Gastroesophageal sphincter (tissue), 4 donors: ENCODE results near the gene TBC1D19. TPM values are rescaled to one million over a fixed set of nuclear protein-coding genes. Genes with fewer than 3 reads are reported as not detected.

Source experiments
- ATAC-seq: fragments of 150-250 bp; one replicate; pipeline ENCODE4 v1.9.1; 2016; ENCODE audit warnings: mild to moderate bottlenecking, moderate library complexity
- H3K27ac ChIP-seq, 4 donors: fragments of 200-600 bp; sonication (generic) in 3 of 4; 1 replicate in 3 of 4; 2 replicates in 1 of 4; pipeline ENCODE4 v1.5.1; 2016 to 2019
- H3K27me3 ChIP-seq: fragments of 200-600 bp; sonication (generic); one replicate; pipeline ENCODE4 v1.5.1; 2019
- H3K36me3 ChIP-seq, 2 donors: fragments of 200-600 bp; sonication (generic); one replicate each; pipeline ENCODE4 v1.5.1; 2019; ENCODE audit warnings: control low read depth in 1 of 2
- H3K4me1 ChIP-seq, 3 donors: fragments of 200-600 bp; sonication (generic); 1 replicate in 2 of 3; 2 replicates in 1 of 3; pipeline ENCODE4 v1.5.1; 2016 to 2019; ENCODE audit warnings: control low read depth in 2 of 3
- H3K4me3 ChIP-seq, 2 donors: fragments of 200-600 bp; sonication (generic); one replicate each; pipeline ENCODE4 v1.5.1; 2019; ENCODE audit warnings: mild to moderate bottlenecking in 1 of 2, moderate library complexity in 1 of 2
- H3K9me3 ChIP-seq, 3 donors: fragments of 200-600 bp; sonication (generic); one replicate each; pipeline ENCODE4 v1.5.1; 2017 to 2019; ENCODE audit warnings: control low read depth in 2 of 3
- CTCF ChIP-seq, 4 experiments: fragments of 200-600 bp in 2 of 4; fragments of 450-650 bp in 2 of 4; sonication (generic) in 1 of 4; IDR thresholded peaks; one replicate each; pipeline ENCODE4 v1.5.1; 2017 to 2019; ENCODE audit warnings: antibody characterized with exemption in 4 of 4, mild to moderate bottlenecking in 2 of 4, moderate library complexity in 2 of 4
- EP300 ChIP-seq: sonication (generic); formaldehyde crosslinking; IDR thresholded peaks from one replicate; pipeline ENCODE4 v1.6.1; 2017; ENCODE audit warnings: antibody characterized with exemption, mild to moderate bottlenecking
- POLR2A ChIP-seq, 2 donors: fragments of 450-650 bp; IDR thresholded peaks; one replicate each; pipeline ENCODE4 v1.6.1; 2017; ENCODE audit warnings: antibody characterized with exemption in 2 of 2, mild to moderate bottlenecking in 2 of 2, moderate library complexity in 1 of 2
- POLR2AphosphoS5 ChIP-seq: sonication (generic); formaldehyde crosslinking; IDR thresholded peaks from one replicate; pipeline ENCODE4 v1.6.1; 2017; ENCODE audit warnings: antibody characterized with exemption
- WGBS, 2 donors: methylation state at CpG; one replicate each; pipeline ENCODE4 v1.1.5; 2018; ENCODE audit warnings: low coverage in 1 of 2; 5-methylcytosine and 5-hydroxymethylcytosine counted together
- total RNA-seq, 4 donors: library from RNA; depleted of rRNA; stranded (reverse); fragments of >200 nt; gene quantifications; one replicate each; pipeline ENCODE4 v1.1.0, GENCODE V29; 2016

Gene TBC1D19
- total RNA-seq, 4 donors from 2014 or later = 13.2 to 20.1 (median 15.9) TPM

GRCh38 chr4:26723216-26723615 lies 139.3 kb downstream of the TBC1D19 start:
- Histone ChIP-seq H3K36me3 (peaks cover 0 to 21% of the 10 kb centered on the region in 2 donors), H3K9me3 (no peaks in the 10 kb centered on the region), H3K4me1 (no peaks in the 10 kb centered on the region), H3K27me3 (no peaks in the 10 kb centered on the region), H3K4me3 (no peak overlapping the region), H3K27ac (no peak overlapping the region)
- no peak for ATAC-seq
- no peak for TF ChIP-seq POLR2A (IDR thresholded peaks at IDR 0.05)
- TF ChIP-seq POLR2AphosphoS5 = no peak
- no peak for TF ChIP-seq EP300
- no peak for TF ChIP-seq CTCF (IDR thresholded peaks at IDR 0.05)
- WGBS, 2 donors = 100% methylated on average over 1 of the region's 1 CpG; no CpG with 5 or more reads in 1 of the 2 donors

DNA sequence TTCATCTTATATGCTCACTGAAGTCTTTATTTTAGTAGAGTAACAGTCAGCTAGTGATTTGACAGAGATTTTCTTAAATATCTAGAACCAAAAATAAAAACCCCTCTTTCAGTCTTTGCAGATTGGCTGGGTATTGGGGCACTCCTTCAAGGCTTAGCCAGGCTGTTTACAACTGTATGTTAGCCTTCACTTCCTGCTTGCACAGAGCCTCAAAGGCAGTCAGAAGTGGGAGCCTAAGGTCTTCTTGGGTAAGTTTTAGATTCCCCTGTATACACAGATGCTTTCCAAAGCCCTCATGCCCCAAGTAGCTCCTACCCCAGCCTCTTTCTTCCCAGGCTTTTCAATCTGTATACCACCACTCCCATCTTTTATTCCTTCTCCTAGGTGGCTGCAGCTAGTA lies 140.7 kb downstream of the TBC1D19 start:
- ATAC-seq = no peak
- H3K36me3 ChIP-seq = peaks cover 0 to 25% of the 10 kb centered on the region in 2 donors
- H3K9me3 ChIP-seq = no peaks in the 10 kb centered on the region
- H3K4me3 ChIP-seq = no peak overlapping the region
- H3K27me3 ChIP-seq = no peaks in the 10 kb centered on the region
- no peaks in the 10 kb centered on the region for H3K4me1 ChIP-seq
- H3K27ac ChIP-seq = no peak overlapping the region
- TF ChIP-seq CTCF (IDR thresholded peaks at IDR 0.05) (no peak), POLR2AphosphoS5 (no peak), POLR2A (IDR thresholded peaks at IDR 0.05) (no peak), EP300 (no peak)

DNA sequence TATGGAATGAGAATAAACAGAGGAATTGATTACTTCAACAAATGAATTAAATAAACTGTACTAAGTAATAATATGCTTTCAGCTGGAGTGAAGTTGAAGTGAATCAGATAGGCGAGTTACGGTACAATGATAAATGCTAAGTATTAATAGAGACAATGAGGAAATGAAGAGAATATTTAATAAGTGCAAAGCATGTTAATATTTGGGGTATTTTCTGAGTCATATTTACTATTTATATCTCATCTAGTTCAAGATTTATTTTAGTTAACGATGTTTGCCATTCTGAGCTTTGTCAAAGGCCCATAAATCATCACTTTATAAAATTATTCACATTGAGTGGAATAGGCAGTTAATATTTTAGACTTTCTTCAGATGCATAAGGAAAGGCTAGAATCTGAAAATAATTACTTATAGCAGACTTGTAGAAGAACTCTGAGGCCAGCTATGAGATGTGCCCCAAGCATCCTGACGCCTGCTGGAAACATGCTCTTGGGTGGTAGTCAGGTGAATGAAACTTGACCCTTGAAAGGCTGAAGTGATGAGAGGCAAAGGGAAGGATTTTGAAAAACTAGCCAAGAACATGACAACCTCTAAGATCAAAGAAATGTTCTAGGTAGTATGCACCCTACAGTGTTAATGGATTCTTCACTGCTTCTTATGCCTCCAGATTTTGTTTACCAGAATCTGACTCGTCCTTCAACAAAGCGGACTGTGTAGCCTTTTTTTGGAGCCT lies 142.9 kb downstream of the TBC1D19 start:
- H3K9me3 ChIP-seq = no peaks in the 10 kb centered on the region
- TF ChIP-seq POLR2A (IDR thresholded peaks at IDR 0.05) (no peak), EP300 (no peak), CTCF (IDR thresholded peaks at IDR 0.05) (no peak), POLR2AphosphoS5 (no peak)
- no peak overlapping the region for H3K4me3 ChIP-seq
- H3K36me3 ChIP-seq = peaks cover 0 to 19% of the 10 kb centered on the region in 2 donors
- 73 to 76% methylated on average over 5 to 6 of the region's 6 CpGs for WGBS, 2 donors
- no peak for ATAC-seq
- H3K27ac ChIP-seq = no peak overlapping the region
- no peaks in the 10 kb centered on the region for H3K27me3 ChIP-seq
- H3K4me1 ChIP-seq = no peaks in the 10 kb centered on the region

- ATAC-seq = no peak
- H3K27ac ChIP-seq = no peak overlapping the region
- no peaks in the 10 kb centered on the region for H3K9me3 ChIP-seq
- no peaks in the 10 kb centered on the region for H3K27me3 ChIP-seq
- TF ChIP-seq CTCF (IDR thresholded peaks at IDR 0.05) = no peak
- TF ChIP-seq EP300 = no peak
- TF ChIP-seq POLR2AphosphoS5 = no peak
- TF ChIP-seq POLR2A (IDR thresholded peaks at IDR 0.05) = no peak
- H3K36me3 ChIP-seq = peaks cover 0 to 19% of the 10 kb centered on the region in 2 donors
- H3K4me3 ChIP-seq = no peak overlapping the region
- H3K4me1 ChIP-seq = no peaks in the 10 kb centered on the region
Observed at GRCh38 chr4:26727844-26728243, 144.0 kb downstream of the TBC1D19 start.

DNA sequence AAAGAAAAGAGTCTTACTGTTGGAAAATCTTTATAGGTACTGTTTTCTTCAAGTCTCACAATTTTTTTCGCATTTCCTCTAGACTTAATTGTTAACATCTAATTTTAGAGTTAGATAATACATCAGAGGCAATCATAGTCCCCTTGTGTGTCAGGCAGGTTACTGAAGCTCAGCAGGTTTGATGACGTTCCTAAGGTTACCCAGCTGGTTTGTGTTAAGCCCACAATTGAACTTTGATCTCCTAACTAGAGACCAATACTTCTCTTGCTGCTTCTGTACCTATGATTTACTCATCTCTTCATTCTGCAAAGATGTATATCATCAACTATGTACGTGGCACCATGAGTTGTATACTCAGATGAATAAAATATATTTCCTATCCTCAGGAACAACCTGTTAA lies 145.1 kb downstream of the TBC1D19 start:
- no peaks in the 10 kb centered on the region for H3K9me3 ChIP-seq
- WGBS, 2 donors = 83 to 98% methylated on average over 3 of the region's 3 CpGs
- ATAC-seq = no peak
- H3K27me3 ChIP-seq = no peaks in the 10 kb centered on the region
- no peaks in the 10 kb centered on the region for H3K4me1 ChIP-seq
- TF ChIP-seq POLR2A (IDR thresholded peaks at IDR 0.05) = no peak
- TF ChIP-seq CTCF (IDR thresholded peaks at IDR 0.05) = no peak
- TF ChIP-seq EP300 = no peak
- TF ChIP-seq POLR2AphosphoS5 = no peak
- H3K36me3 ChIP-seq = peaks cover 0 to 13% of the 10 kb centered on the region in 2 donors
- H3K4me3 ChIP-seq = no peak overlapping the region
- H3K27ac ChIP-seq = no peak overlapping the region
